PC-9 (cell line): ENCODE data around the gene CYYR1.

Experiments used
- EZH2 ChIP-seq: fragments of 200-600 bp; sonication (generic); IDR thresholded peaks from 2 replicates; pipeline ENCODE4 v1.8.0; 2017; ENCODE audit warnings: antibody characterized with exemption, low read depth
- TF ChIP-seq, protein P1 (sequence below): fragments of 200-600 bp; sonication (generic); conservative IDR thresholded peaks from 2 replicates; pipeline ENCODE4 v1.6.1; 2017; ENCODE audit warnings: mixed run types, antibody characterized with exemption, mild to moderate bottlenecking, moderate library complexity

DNA sequence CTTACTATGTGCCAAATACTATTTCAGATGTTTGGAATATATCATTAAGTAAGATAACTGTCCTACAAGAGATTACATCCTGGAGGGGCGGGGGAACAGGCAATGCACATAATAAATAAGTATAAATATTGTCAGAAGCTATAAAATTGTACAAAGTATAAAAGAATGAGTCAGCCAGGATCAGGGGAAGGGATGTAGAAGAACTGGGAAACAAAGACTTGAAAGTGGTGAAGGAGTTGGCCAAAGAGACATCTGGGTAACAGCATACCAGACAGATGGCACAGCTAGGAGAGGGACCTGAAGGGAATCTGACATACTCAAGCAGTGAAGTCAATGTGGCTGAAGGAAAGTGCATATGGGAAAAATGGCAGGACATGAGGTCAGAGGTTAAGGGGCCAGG, 53.9 kb downstream of the CYYR1 start:
- TF ChIP-seq, protein P1, sequence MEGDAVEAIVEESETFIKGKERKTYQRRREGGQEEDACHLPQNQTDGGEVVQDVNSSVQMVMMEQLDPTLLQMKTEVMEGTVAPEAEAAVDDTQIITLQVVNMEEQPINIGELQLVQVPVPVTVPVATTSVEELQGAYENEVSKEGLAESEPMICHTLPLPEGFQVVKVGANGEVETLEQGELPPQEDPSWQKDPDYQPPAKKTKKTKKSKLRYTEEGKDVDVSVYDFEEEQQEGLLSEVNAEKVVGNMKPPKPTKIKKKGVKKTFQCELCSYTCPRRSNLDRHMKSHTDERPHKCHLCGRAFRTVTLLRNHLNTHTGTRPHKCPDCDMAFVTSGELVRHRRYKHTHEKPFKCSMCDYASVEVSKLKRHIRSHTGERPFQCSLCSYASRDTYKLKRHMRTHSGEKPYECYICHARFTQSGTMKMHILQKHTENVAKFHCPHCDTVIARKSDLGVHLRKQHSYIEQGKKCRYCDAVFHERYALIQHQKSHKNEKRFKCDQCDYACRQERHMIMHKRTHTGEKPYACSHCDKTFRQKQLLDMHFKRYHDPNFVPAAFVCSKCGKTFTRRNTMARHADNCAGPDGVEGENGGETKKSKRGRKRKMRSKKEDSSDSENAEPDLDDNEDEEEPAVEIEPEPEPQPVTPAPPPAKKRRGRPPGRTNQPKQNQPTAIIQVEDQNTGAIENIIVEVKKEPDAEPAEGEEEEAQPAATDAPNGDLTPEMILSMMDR: no peak
- no peak for TF ChIP-seq EZH2
